WTC11 (cell line): Measurements from ENCODE around the gene C1QC. TPM values are rescaled to one million over a fixed set of nuclear protein-coding genes. Genes with fewer than 3 reads are reported as not detected.
A peak's percentile ranks its signal among the peaks of the same experiment; 100 is the strongest.

ENCODE experiments used
- ATAC-seq: fragments of 200-7000 bp; cut with Tn5 transposase; 2 replicates; pipeline ENCODE4 v1.10.0; 2021; ENCODE audit warnings: mild to moderate bottlenecking, moderate library complexity
- CTCF ChIA-PET: fragments of 300-600 bp; sonication (Branson Sonifier 250); formaldehyde crosslinking; loops from one replicate; lab custom pipeline; 2021; ENCODE audit warnings: antibody characterized with exemption; lab: Charles Lee
- POLR2A ChIA-PET: fragments of 350-600 bp; sonication (Branson Sonifier 250); formaldehyde crosslinking; loops from one replicate; lab custom pipeline; 2021; ENCODE audit warnings: antibody characterized with exemption; lab: Charles Lee
- DNase-seq: peaks from one replicate; pipeline ENCODE4 v3.0.0; 2021; ENCODE audit warnings: low spot score
- H3K27ac Mint-ChIP-seq: 2 replicates; pipeline ENCODE4 v1.8.0; 2021; ENCODE audit warnings: mixed read lengths
- H3K27me3 Mint-ChIP-seq: 2 replicates; pipeline ENCODE4 v1.8.0; 2021; ENCODE audit warnings: low read depth, mild to moderate bottlenecking, moderate library complexity, mixed read lengths
- H3K36me3 Mint-ChIP-seq: 2 replicates; pipeline ENCODE4 v1.8.0; 2021; ENCODE audit warnings: mixed read lengths
- H3K4me1 Mint-ChIP-seq: 2 replicates; pipeline ENCODE4 v1.8.0; 2022; ENCODE audit warnings: mixed read lengths
- H3K4me3 Mint-ChIP-seq: 2 replicates; pipeline ENCODE4 v1.8.0; 2021; ENCODE audit warnings: mild to moderate bottlenecking, moderate library complexity, mixed read lengths
- H3K9me3 Mint-ChIP-seq: 2 replicates; pipeline ENCODE4 v1.8.0; 2021; ENCODE audit warnings: mixed read lengths
- FOXK1 ChIP-seq: sonication (generic); formaldehyde crosslinking; IDR thresholded peaks from 2 replicates; pipeline ENCODE4 v1.8.0; 2022; ENCODE audit warnings: mild to moderate bottlenecking, moderate library complexity, missing genetic modification reagents
- RELA ChIP-seq: sonication (generic); formaldehyde crosslinking; IDR thresholded peaks from 2 replicates; pipeline ENCODE4 v1.8.1; 2022; ENCODE audit warnings: missing genetic modification reagents, mild to moderate bottlenecking, borderline replicate concordance
- ZNF121 ChIP-seq: sonication (generic); formaldehyde crosslinking; IDR thresholded peaks from 2 replicates; pipeline ENCODE4 v1.8.0; 2023; ENCODE audit warnings: missing genetic modification reagents
- microRNA-seq: library from miRNA; unstranded; fragments of <30 nt; microRNA quantifications from one replicate; pipeline ENCODE4 v1.2.0, GENCODE V29; 2022; ENCODE audit warnings: borderline number of aligned reads
- total RNA-seq: library from RNA; stranded (reverse); gene quantifications from 3 replicates; pipeline ENCODE4 v1.2.3, GENCODE V29; 2021

Gene C1QC
- total RNA-seq, 1 experiment from 2014 or later: 0.28 TPM

DNA sequence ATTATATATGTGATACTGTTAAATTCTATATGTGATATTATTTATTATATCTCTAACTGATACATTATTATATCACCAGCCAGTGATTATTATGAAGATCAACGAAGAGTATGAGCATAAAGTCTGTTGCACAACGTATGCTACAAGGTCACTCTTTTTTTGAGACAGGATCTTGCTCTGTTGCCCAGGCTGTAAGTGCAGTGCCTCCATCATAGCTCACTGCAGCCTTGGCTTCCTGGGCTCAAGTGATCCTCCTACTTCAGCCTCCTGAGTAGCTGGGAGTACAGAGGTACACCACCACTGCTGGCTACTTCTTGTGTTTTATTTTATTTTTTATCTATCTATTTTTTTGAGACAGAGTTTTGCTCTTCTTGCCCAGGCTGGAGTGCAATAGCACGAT lies 53.2 kb downstream of the C1QC start:
- POLR2A ChIA-PET: no interaction called here
- CTCF ChIA-PET: interaction anchor here (0.6 to 3.4 kb wide), 2 partner anchors 12 to 57 kb away, joined by 3 to 19 read pairs; no protein-coding TSS in a partner anchor

More for the DNA sequence above, 53.2 kb downstream of the C1QC start:
- DNase-seq (no peak), ATAC-seq (no peak)
- Mint-ChIP-seq H3K27ac (no peak overlapping the region), H3K36me3 (no peaks in the 10 kb centered on the region), H3K27me3 (no peaks in the 10 kb centered on the region), H3K4me1 (0 out of 2 replicates have a peak, but pooled peaks cover 2% of the 10 kb centered on the region), H3K9me3 (no peaks in the 10 kb centered on the region), H3K4me3 (no peak overlapping the region)
- TF ChIP-seq RELA (CRISPR knock-in tag) (no peak), FOXK1 (no peak), ZNF121 (peak; percentile 62; the same call in 1 of the 2 replicates)

Small RNA genes lying within 50 kb of the gene (microRNA-seq; reads per million reads assigned to microRNA genes)
- gene MIR6127: not detected

Other genes starting within 250 kb of the C1QC start
- 11.5 to 12.0 TPM (median 11.5 TPM) in 3 replicates for gene ZBTB40, start 191.8 kb upstream of the C1QC start, total RNA-seq
- 3.8 to 7.1 TPM (median 5.6 TPM) in 3 replicates for gene EPHA8, start 80.1 kb upstream of the C1QC start, total RNA-seq
- gene C1QA, start 7.0 kb upstream of the C1QC start, total RNA-seq: 0.50 to 0.92 TPM (median 0.76 TPM) in 3 replicates
- gene C1QB, start 9.6 kb downstream of the C1QC start, total RNA-seq: 0.61 to 1.1 TPM (median 0.62 TPM) in 3 replicates
- 12.0 to 18.5 TPM (median 13.1 TPM) in 3 replicates for gene EPHB2, start 67.2 kb downstream of the C1QC start, total RNA-seq